ENCODE results near the gene TTC9.

Gene TTC9

GRCh38 chr14:70670992-70671651 lies 29.4 kb downstream of the TTC9 start:
- no peak overlapping the region for H3K4me3 ChIP-seq (ENCODE audit: low read depth in 1 of 2, low read length in 2 of 2)
- H3K4me1 ChIP-seq (ENCODE audit: insufficient read depth, low read length): no peaks in the 10 kb centered on the region
- H3K27ac ChIP-seq (ENCODE audit: low read length): no peak overlapping the region
- H2AFZ ChIP-seq (ENCODE audit: low read depth, low read length): no peak overlapping the region
- no peak for ATAC-seq (ENCODE audit: insufficient read depth, low read depth)
- no peaks in the 10 kb centered on the region for H4K20me1 ChIP-seq (ENCODE audit: insufficient read depth, low read length)
- H3K4me2 ChIP-seq (ENCODE audit: insufficient read depth, low read length): no peak overlapping the region
- no peak for TF ChIP-seq EZH2 (IDR thresholded peaks at IDR 0.05; ENCODE audit: borderline replicate concordance, low read depth, low read length, severe bottlenecking)
- TF ChIP-seq, protein P1, sequence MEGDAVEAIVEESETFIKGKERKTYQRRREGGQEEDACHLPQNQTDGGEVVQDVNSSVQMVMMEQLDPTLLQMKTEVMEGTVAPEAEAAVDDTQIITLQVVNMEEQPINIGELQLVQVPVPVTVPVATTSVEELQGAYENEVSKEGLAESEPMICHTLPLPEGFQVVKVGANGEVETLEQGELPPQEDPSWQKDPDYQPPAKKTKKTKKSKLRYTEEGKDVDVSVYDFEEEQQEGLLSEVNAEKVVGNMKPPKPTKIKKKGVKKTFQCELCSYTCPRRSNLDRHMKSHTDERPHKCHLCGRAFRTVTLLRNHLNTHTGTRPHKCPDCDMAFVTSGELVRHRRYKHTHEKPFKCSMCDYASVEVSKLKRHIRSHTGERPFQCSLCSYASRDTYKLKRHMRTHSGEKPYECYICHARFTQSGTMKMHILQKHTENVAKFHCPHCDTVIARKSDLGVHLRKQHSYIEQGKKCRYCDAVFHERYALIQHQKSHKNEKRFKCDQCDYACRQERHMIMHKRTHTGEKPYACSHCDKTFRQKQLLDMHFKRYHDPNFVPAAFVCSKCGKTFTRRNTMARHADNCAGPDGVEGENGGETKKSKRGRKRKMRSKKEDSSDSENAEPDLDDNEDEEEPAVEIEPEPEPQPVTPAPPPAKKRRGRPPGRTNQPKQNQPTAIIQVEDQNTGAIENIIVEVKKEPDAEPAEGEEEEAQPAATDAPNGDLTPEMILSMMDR (IDR thresholded peaks at IDR 0.05; ENCODE audit: borderline replicate concordance, extremely low read depth, low read length, poor library complexity, severe bottlenecking): no peak
- no peak overlapping the region for H3K9ac ChIP-seq (ENCODE audit: low read depth, low read length)
- DNase-seq: no peak
- no peaks in the 10 kb centered on the region for H3K36me3 ChIP-seq (ENCODE audit: insufficient read depth, low read length)
- peaks cover 7% of the 10 kb centered on the region for H3K27me3 ChIP-seq (ENCODE audit: insufficient read depth, low read length, poor library complexity)
- no peaks in the 10 kb centered on the region for H3K9me3 ChIP-seq (ENCODE audit: insufficient read depth, low read length, severe bottlenecking)
- no peaks in the 10 kb centered on the region for H3K79me2 ChIP-seq (ENCODE audit: insufficient read depth, low read length)

GRCh38 chr14:70671652-70672644 lies 30.2 kb downstream of the TTC9 start:
- Histone ChIP-seq H3K27ac (ENCODE audit: low read length) (no peak overlapping the region), H4K20me1 (ENCODE audit: insufficient read depth, low read length) (no peaks in the 10 kb centered on the region), H3K4me1 (ENCODE audit: insufficient read depth, low read length) (no peaks in the 10 kb centered on the region), H3K27me3 (ENCODE audit: insufficient read depth, low read length, poor library complexity) (peaks cover 7% of the 10 kb centered on the region), H3K9ac (ENCODE audit: low read depth, low read length) (no peak overlapping the region), H3K79me2 (ENCODE audit: insufficient read depth, low read length) (no peaks in the 10 kb centered on the region), H3K36me3 (ENCODE audit: insufficient read depth, low read length) (no peaks in the 10 kb centered on the region), H3K4me2 (ENCODE audit: insufficient read depth, low read length) (no peak overlapping the region), H2AFZ (ENCODE audit: low read depth, low read length) (no peak overlapping the region), H3K9me3 (ENCODE audit: insufficient read depth, low read length, severe bottlenecking) (no peaks in the 10 kb centered on the region), H3K4me3 (ENCODE audit: low read depth in 1 of 2, low read length in 2 of 2) (no peak overlapping the region)
- TF ChIP-seq EZH2 (IDR thresholded peaks at IDR 0.05; ENCODE audit: borderline replicate concordance, low read depth, low read length, severe bottlenecking): no peak
- TF ChIP-seq, protein P1 (IDR thresholded peaks at IDR 0.05; ENCODE audit: borderline replicate concordance, extremely low read depth, low read length, poor library complexity, severe bottlenecking): no peak
- ATAC-seq (ENCODE audit: insufficient read depth, low read depth) (no peak), DNase-seq (no peak)

GRCh38 chr14:70677341-70677740 lies 35.6 kb downstream of the TTC9 start:
- ATAC-seq (ENCODE audit: insufficient read depth, low read depth) (no peak), DNase-seq (no peak)
- Histone ChIP-seq H3K27me3 (ENCODE audit: insufficient read depth, low read length, poor library complexity) (peaks cover 7% of the 10 kb centered on the region), H3K79me2 (ENCODE audit: insufficient read depth, low read length) (no peaks in the 10 kb centered on the region), H3K36me3 (ENCODE audit: insufficient read depth, low read length) (no peaks in the 10 kb centered on the region), H4K20me1 (ENCODE audit: insufficient read depth, low read length) (no peaks in the 10 kb centered on the region), H3K4me3 (ENCODE audit: low read depth in 1 of 2, low read length in 2 of 2) (no peak overlapping the region), H3K9me3 (ENCODE audit: insufficient read depth, low read length, severe bottlenecking) (no peaks in the 10 kb centered on the region), H3K27ac (ENCODE audit: low read length) (no peak overlapping the region), H3K4me1 (ENCODE audit: insufficient read depth, low read length) (no peaks in the 10 kb centered on the region), H3K4me2 (ENCODE audit: insufficient read depth, low read length) (no peak overlapping the region), H3K9ac (ENCODE audit: low read depth, low read length) (no peak overlapping the region), H2AFZ (ENCODE audit: low read depth, low read length) (no peak overlapping the region)
- TF ChIP-seq, protein P1 (IDR thresholded peaks at IDR 0.05; ENCODE audit: borderline replicate concordance, extremely low read depth, low read length, poor library complexity, severe bottlenecking): no peak
- TF ChIP-seq EZH2 (IDR thresholded peaks at IDR 0.05; ENCODE audit: borderline replicate concordance, low read depth, low read length, severe bottlenecking): no peak
